Neural progenitor cell (in vitro differentiated cells): ENCODE data around the gene SH3GL2. TPM values are rescaled to one million over a fixed set of nuclear protein-coding genes. Genes with fewer than 3 reads are reported as not detected.

ENCODE experiments used
- DNase-seq: peaks from one replicate; pipeline ENCODE4 v3.0.0-alpha.2; 2016; ENCODE audit warnings: low spot score
- H2AFZ ChIP-seq: fragments of 200-600 bp; sonication (generic); replicated peaks from 2 replicates; pipeline ENCODE4 v1.6.1; 2016; ENCODE audit warnings: antibody characterized with exemption
- H3F3A ChIP-seq: fragments of 200-600 bp; sonication (generic); 2 replicates; pipeline ENCODE4 v1.6.1; 2016; ENCODE audit warnings: antibody characterized with exemption, low read depth
- H3K27ac ChIP-seq: fragments of 200-600 bp; sonication (generic); 2 replicates; pipeline ENCODE4 v1.5.1; 2016; ENCODE audit warnings: mild to moderate bottlenecking
- H3K27me3 ChIP-seq: fragments of 200-600 bp; sonication (generic); 2 replicates; pipeline ENCODE4 v1.6.1; 2016; ENCODE audit warnings: mild to moderate bottlenecking, moderate library complexity
- H3K36me3 ChIP-seq: fragments of 200-600 bp; sonication (generic); 2 replicates; pipeline ENCODE4 v1.5.1; 2016
- H3K4me1 ChIP-seq: fragments of 200-600 bp; sonication (generic); 2 replicates; pipeline ENCODE4 v1.6.1; 2016; ENCODE audit warnings: mixed run types
- H3K4me2 ChIP-seq: fragments of 200-600 bp; sonication (generic); 2 replicates; pipeline ENCODE4 v1.6.1; 2016
- H3K4me3 ChIP-seq: fragments of 200-600 bp; sonication (generic); 2 replicates; pipeline ENCODE4 v1.5.1; 2016
- H3K79me2 ChIP-seq: fragments of 200-600 bp; sonication (generic); 2 replicates; pipeline ENCODE4 v1.6.1; 2016; ENCODE audit warnings: low read depth
- H3K9ac ChIP-seq: fragments of 200-600 bp; sonication (generic); 2 replicates; pipeline ENCODE4 v1.6.1; 2016
- H3K9me3 ChIP-seq: fragments of 200-600 bp; sonication (generic); 2 replicates; pipeline ENCODE4 v1.5.1; 2016; ENCODE audit warnings: low read depth
- H4K20me1 ChIP-seq: fragments of 200-600 bp; sonication (generic); 2 replicates; pipeline ENCODE4 v1.6.1; 2016; ENCODE audit warnings: low read depth
- H3K27ac Mint-ChIP-seq: 3 replicates; pipeline ENCODE4 v1.8.0; 2021; ENCODE audit warnings: mixed read lengths
- H3K27me3 Mint-ChIP-seq: 2 replicates; pipeline ENCODE4 v1.8.0; 2022; ENCODE audit warnings: low read depth, mild to moderate bottlenecking, inconsistent platforms, moderate library complexity, mixed read lengths; ENCODE audit not compliant: insufficient read depth
- H3K36me3 Mint-ChIP-seq: 3 replicates; pipeline ENCODE4 v1.8.0; 2021; ENCODE audit warnings: mixed read lengths
- H3K4me1 Mint-ChIP-seq: 3 replicates; pipeline ENCODE4 v1.8.0; 2021; ENCODE audit warnings: mixed read lengths
- H3K4me3 Mint-ChIP-seq: 3 replicates; pipeline ENCODE4 v1.8.0; 2021; ENCODE audit warnings: mild to moderate bottlenecking, moderate library complexity, mixed read lengths
- H3K9me3 Mint-ChIP-seq: 3 replicates; pipeline ENCODE4 v1.8.0; 2020; ENCODE audit warnings: mixed read lengths
- CTCF ChIP-seq: fragments of 200-600 bp; sonication (generic); IDR thresholded peaks from 2 replicates; pipeline ENCODE4 v1.5.1; 2017; ENCODE audit warnings: antibody characterized with exemption, mild to moderate bottlenecking
- EZH2 ChIP-seq: fragments of 200-600 bp; sonication (generic); IDR thresholded peaks from 2 replicates; pipeline ENCODE4 v1.6.1; 2017; ENCODE audit warnings: antibody characterized with exemption, mild to moderate bottlenecking, moderate library complexity
- EZH2phosphoT487 ChIP-seq: fragments of 200-600 bp; sonication (generic); IDR thresholded peaks from 2 replicates; pipeline ENCODE4 v1.6.1; 2017; ENCODE audit warnings: antibody characterized with exemption
- total RNA-seq: library from RNA; depleted of rRNA; stranded (reverse); fragments of >200 nt; gene quantifications from 2 replicates; pipeline ENCODE4 v1.2.3, GENCODE V29; 2015; ENCODE audit warnings: low replicate concordance

Gene SH3GL2
- total RNA-seq, 1 donor from 2014 or later, result 1.6 TPM

- TF ChIP-seq EZH2phosphoT487, result no peak
- TF ChIP-seq CTCF, result no peak
- no peaks in the 10 kb centered on the region for H3F3A ChIP-seq
- H3K27ac ChIP-seq, result no peak overlapping the region
- no peaks in the 10 kb centered on the region for H3K4me1 ChIP-seq
- Mint-ChIP-seq H3K27ac (no peak overlapping the region), H3K4me3 (no peak overlapping the region), H3K27me3 (no peaks in the 10 kb centered on the region), H3K4me1 (no peaks in the 10 kb centered on the region), H3K36me3 (no peaks in the 10 kb centered on the region), H3K9me3 (no peaks in the 10 kb centered on the region)
- H3K27me3 ChIP-seq, result no peaks in the 10 kb centered on the region
- no peaks in the 10 kb centered on the region for H4K20me1 ChIP-seq
- no peaks in the 10 kb centered on the region for H3K9me3 ChIP-seq
- H3K79me2 ChIP-seq, result no peaks in the 10 kb centered on the region
- H3K4me2 ChIP-seq, result no peak overlapping the region
- no peaks in the 10 kb centered on the region for H3K36me3 ChIP-seq
- no peak overlapping the region for H3K4me3 ChIP-seq
- no peak for DNase-seq
- H3K9ac ChIP-seq, result no peak overlapping the region
- no peak overlapping the region for H2AFZ ChIP-seq
Measured at GRCh38 chr9:17665450-17665849, 86.6 kb downstream of the SH3GL2 start.

DNA sequence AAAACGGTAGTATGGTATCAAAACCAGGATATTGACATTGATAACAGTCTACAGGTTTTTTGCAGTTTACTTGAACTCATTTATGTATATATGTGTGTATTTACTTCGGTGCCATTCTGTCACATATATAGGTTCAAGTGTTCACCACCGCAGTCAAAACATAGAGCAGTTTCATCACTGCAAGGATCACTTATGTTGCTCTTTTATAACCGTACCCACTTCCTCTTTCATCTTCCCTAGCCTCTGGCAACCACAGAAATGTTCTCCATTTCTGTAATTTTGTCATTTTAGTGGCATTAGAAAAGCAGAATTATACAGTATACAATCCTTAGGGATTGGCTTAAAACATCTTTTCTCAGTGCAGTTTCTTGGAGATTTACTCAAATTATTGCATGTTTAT lies 90.3 kb downstream of the SH3GL2 start:
- H3K27ac Mint-ChIP-seq, result no peak overlapping the region

DNA sequence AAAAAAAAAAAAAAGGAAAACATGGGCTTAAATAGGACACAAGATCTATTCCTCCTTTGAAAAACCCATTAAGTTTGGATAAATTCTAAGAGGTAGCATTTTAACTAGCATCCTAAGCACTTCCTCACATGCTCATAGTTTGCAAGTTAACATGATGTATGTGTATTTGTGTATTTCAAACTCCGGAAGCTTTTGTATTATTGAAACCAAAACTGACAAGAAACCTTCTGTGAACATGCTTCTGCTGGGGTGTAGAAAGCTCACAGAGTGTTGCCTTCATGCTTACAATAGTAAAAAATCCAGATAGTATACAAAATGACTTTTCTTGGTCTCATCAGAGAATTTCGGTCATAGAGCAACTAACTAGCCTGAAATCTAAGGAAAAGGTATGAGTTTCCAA lies 103.8 kb downstream of the SH3GL2 start:
- Histone ChIP-seq H2AFZ (no peak overlapping the region), H3K79me2 (no peaks in the 10 kb centered on the region), H3F3A (no peaks in the 10 kb centered on the region), H3K9ac (no peak overlapping the region), H3K27ac (no peak overlapping the region), H3K9me3 (no peaks in the 10 kb centered on the region), H3K27me3 (no peaks in the 10 kb centered on the region), H4K20me1 (no peaks in the 10 kb centered on the region), H3K4me2 (no peak overlapping the region), H3K4me1 (no peaks in the 10 kb centered on the region), H3K4me3 (no peak overlapping the region), H3K36me3 (no peaks in the 10 kb centered on the region)
- Mint-ChIP-seq H3K27me3 (no peaks in the 10 kb centered on the region), H3K9me3 (peaks cover 9% of the 10 kb centered on the region), H3K4me1 (no peaks in the 10 kb centered on the region), H3K4me3 (no peak overlapping the region), H3K36me3 (no peaks in the 10 kb centered on the region), H3K27ac (no peak overlapping the region)
- DNase-seq, result no peak
- TF ChIP-seq EZH2phosphoT487 (no peak), CTCF (no peak), EZH2 (no peak)

More for the DNA sequence above, 90.3 kb downstream of the SH3GL2 start:
- no peaks in the 10 kb centered on the region for H4K20me1 ChIP-seq
- H3K4me3 ChIP-seq, result no peak overlapping the region
- H3K9me3 Mint-ChIP-seq, result no peaks in the 10 kb centered on the region
- no peak overlapping the region for H3K9ac ChIP-seq
- no peaks in the 10 kb centered on the region for H3F3A ChIP-seq
- H3K36me3 Mint-ChIP-seq, result no peaks in the 10 kb centered on the region
- no peak for DNase-seq
- H3K4me2 ChIP-seq, result no peak overlapping the region
- no peaks in the 10 kb centered on the region for H3K79me2 ChIP-seq
- TF ChIP-seq CTCF, result no peak
- TF ChIP-seq EZH2, result no peak
- no peak for TF ChIP-seq EZH2phosphoT487
- H3K4me3 Mint-ChIP-seq, result no peak overlapping the region
- no peaks in the 10 kb centered on the region for H3K27me3 Mint-ChIP-seq
- H3K27me3 ChIP-seq, result no peaks in the 10 kb centered on the region
- no peaks in the 10 kb centered on the region for H3K4me1 Mint-ChIP-seq
- no peak overlapping the region for H2AFZ ChIP-seq
- H3K36me3 ChIP-seq, result no peaks in the 10 kb centered on the region
- no peak overlapping the region for H3K27ac ChIP-seq
- H3K9me3 ChIP-seq, result no peaks in the 10 kb centered on the region
- no peaks in the 10 kb centered on the region for H3K4me1 ChIP-seq

GRCh38 chr9:17688834-17689233 lies 110.0 kb downstream of the SH3GL2 start:
- Histone ChIP-seq H3K9ac (no peak overlapping the region), H3K27ac (no peak overlapping the region), H3K27me3 (no peaks in the 10 kb centered on the region), H3K4me3 (no peak overlapping the region), H3K36me3 (no peaks in the 10 kb centered on the region), H4K20me1 (no peaks in the 10 kb centered on the region), H3F3A (no peaks in the 10 kb centered on the region), H2AFZ (no peak overlapping the region), H3K79me2 (no peaks in the 10 kb centered on the region), H3K4me2 (no peak overlapping the region), H3K9me3 (no peaks in the 10 kb centered on the region), H3K4me1 (no peaks in the 10 kb centered on the region)
- TF ChIP-seq EZH2 (no peak), EZH2phosphoT487 (no peak), CTCF (no peak)
- no peaks in the 10 kb centered on the region for H3K27me3 Mint-ChIP-seq
- DNase-seq, result no peak
- H3K9me3 Mint-ChIP-seq, result peaks cover 4% of the 10 kb centered on the region
- no peak overlapping the region for H3K27ac Mint-ChIP-seq
- no peaks in the 10 kb centered on the region for H3K4me1 Mint-ChIP-seq
- no peaks in the 10 kb centered on the region for H3K36me3 Mint-ChIP-seq
- H3K4me3 Mint-ChIP-seq, result no peak overlapping the region
